HL-60 (cell line): ENCODE data around the gene ZDHHC17.

Experiments used
- CTCF ChIP-seq: IDR thresholded peaks from one replicate; pipeline ENCODE4 v1.5.1; 2011; ENCODE audit warnings: low read length, control low read depth, inconsistent platforms; ENCODE audit not compliant: insufficient read depth
- GABPA ChIP-seq: IDR thresholded peaks from 2 replicates; pipeline ENCODE4 v1.6.1; 2012; ENCODE audit warnings: low read depth
- POLR2AphosphoS5 ChIP-seq: IDR thresholded peaks from 2 replicates; pipeline ENCODE4 v1.6.1; 2012; ENCODE audit warnings: low read depth
- REST ChIP-seq: IDR thresholded peaks from 2 replicates; pipeline ENCODE4 v1.6.1; 2012; ENCODE audit warnings: low read depth; ENCODE audit not compliant: insufficient replicate concordance
- SPI1 ChIP-seq: IDR thresholded peaks from 2 replicates; pipeline ENCODE4 v1.6.1; 2012; ENCODE audit warnings: low read depth, mild to moderate bottlenecking, borderline replicate concordance

- no peak for TF ChIP-seq POLR2AphosphoS5
- no peak for TF ChIP-seq CTCF
- TF ChIP-seq GABPA: no peak
- no peak for TF ChIP-seq REST
- TF ChIP-seq SPI1: no peak
Measured at GRCh38 chr12:76863005-76863670, 99.2 kb downstream of the ZDHHC17 start.
